ENCODE results near the gene SLC45A3.

The SLC45A3 gene

DNA sequence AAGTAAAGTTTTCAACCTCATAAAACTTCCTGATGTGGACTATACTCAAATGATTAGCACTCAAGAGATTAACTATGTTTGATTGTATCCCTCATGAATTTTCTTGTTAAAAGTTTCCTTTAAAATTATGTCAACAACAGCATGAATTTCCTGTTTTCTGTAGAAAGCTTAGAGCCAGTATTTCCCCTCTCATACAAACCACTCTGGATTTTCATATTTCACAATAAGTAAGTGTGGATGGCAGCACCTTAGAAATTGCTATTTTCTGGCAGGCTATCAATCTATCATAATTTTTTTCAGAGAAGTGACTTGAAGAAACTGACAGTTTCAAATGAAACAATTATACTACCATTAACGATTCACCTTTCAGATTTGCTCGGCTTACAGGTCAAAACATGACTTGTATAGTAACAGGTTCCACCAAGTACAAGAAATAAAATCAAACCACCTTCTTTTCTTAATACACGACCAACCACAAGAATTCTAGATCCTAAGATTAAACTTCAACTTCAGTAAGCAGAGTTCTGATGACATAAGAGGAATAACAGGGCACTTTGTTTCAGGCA is 69.3 kb downstream of the SLC45A3 start:
- no peak for DNase-seq (ENCODE audit: low read depth in 4 of 4, low spot score in 1 of 4)

DNA sequence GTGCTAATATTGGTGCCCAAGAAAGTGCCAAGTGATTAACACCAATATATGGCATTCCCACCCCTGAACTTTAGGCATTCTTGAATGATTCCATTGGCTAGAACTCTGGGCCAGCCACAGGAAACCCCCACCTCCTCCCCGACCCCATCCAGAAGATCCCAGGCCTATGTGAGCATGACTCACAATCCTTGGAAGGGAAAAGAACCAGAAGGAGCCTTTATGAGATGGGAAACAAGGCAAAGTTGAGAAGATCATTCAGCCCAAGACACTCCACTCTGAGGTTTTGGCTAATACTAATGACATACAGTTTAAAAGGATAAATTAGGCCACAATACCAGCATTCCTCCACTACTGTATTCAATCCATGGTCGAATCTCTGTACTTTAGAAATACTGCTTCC is 70.3 kb downstream of the SLC45A3 start:
- no peak for DNase-seq (ENCODE audit: low read depth in 4 of 4, low spot score in 1 of 4)
